NCI-H345 (cell line): ENCODE results near the gene MKNK2.

Experiments used
- DNase-seq: peaks from one replicate; lab custom pipeline; 2025; lab: John Stamatoyannopoulos, UW

MKNK2 gene

GRCh38 chr19:2027361-2027760 lies 23.7 kb downstream of the MKNK2 start:
- no peak for DNase-seq

DNA sequence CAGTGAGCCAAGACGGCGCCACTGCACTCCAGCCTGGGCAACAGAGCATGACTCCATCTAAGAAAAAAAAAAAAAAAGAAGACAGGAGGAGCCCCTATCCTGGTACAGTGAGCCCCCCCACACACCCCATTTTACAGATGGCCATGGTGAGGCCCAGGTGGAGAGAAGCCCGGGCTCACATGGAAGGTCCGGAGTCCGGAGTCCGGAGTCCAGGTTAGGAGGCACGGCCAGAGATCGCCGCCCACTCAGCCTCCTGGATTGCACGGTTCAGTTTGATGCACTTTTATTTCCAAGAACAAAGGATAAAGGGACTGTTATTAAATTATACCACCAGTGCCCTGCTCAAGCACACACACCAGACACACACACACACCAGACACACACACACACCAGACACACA lies 24.3 kb downstream of the MKNK2 start:
- no peak for DNase-seq

DNA sequence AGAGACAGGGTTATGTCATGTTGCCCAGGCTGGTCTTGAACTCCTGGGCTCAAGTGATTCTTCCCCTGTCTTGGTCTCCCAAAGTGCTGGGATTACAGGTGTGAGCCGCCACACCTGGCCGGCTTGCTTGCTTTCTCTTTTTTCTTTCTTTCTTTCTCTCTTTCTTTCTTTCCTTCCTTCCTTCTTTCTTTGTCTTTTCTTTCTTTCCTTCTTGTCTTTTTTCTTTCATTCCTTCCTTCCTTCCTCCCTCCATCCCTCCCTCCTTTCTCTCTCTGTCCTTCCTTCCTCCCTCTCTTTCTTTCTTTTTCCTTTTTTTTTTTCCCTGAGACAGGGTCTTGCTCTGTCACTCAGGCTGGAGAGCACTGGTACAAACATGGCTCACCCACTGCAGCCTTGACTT lies 28.8 kb downstream of the MKNK2 start:
- DNase-seq: no peak

GRCh38 chr19:2021453-2022140 lies 29.4 kb downstream of the MKNK2 start:
- DNase-seq: no peak

DNA sequence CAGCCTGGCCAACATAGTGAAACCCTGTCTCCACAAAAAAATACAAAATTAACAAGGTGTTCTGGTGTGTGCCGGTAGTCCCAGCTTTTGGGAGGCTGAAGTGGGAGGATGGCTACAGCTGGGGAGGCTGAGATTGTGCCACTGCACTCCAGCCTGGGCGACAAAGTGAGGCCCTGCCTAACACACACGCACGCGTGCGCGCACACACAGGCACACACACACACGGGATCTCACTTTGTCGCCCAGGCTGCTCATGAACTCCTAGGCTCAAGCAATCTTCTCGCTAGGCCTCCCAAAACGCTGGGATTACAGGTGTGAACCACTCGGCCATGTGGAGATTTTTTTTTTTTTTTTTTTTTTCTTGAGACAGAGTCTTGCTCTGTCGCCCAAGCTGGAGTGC lies 32.3 kb downstream of the MKNK2 start:
- no peak for DNase-seq

GRCh38 chr19:2016041-2016807 lies 34.8 kb downstream of the MKNK2 start:
- DNase-seq: peak; percentile 78

GRCh38 chr19:2015608-2015950 lies 35.5 kb downstream of the MKNK2 start, which contains the start of gene BTBD2:
Gene BTBD2 (minus strand): TSS chr19:2015714. CDS start chr19:2015703, 11 bp downstream.
- DNase-seq: peak; percentile 73

DNA sequence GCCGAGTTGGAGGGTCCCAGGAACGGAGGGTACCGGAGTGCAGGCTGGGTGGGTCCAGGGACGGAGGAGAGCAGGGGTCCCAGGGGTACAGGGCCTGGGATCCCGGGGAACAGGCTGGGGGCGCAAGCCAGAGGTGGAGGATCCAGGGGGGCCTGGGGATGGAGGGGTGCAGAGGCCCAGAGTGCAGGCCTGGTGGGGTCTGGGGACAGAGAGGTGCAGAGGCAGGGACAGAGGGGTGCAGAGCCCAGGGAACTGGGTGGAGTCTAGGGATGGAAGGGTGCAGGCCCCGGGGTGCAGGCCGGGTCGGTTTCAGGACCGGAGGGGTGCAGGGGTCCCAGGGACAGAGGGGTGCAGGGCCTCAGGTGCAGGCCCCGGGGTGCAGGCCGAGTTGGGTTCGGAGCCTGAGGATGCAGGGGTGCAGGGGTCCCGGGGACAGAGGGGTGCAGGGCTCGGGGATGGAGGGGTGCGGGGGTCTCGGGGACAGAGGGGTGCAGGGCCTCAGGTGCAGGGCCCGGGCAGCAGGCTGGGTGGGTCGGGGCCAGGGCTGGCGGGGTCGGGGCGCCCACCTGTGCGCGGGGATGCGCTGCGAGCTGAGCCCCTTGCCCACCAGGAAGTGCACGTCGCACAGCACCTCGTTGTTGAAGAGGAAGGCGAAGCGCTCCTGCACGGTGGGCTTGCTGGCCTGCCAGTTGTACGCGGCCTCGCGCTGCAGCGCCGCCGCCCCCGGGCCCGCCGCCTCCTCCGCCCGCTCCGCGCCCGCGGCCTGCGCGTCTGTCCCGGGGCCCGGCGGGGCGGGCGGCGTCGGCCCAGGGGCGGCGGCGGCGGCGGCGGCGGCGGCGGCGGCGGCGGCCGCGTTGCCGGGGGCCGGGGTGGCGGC lies 36.1 kb downstream of the MKNK2 start:
- DNase-seq: no peak

DNA sequence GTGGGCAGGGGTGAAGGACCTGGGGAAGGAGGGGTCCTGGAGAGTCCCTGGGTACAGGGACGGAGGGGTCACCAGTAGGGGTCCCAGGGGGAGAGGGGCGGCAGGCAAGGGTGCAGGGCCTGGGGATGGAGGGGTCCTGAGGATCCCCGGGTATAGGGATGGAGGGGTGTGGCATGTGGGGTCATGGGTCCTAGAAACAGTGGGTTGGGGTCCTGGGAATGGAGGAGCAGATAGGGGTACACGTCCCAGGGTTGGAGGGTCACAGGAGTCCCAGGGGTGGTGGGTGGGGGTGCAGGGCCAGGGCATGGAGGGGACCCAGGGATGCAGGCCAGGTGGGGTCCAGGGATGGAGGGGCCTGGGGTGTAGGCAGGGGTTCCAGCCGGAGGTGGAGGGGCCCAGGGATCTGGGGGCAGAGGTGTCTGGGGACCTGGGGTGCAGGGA lies 36.9 kb downstream of the MKNK2 start:
- DNase-seq: no peak

GRCh38 chr19:2013683-2013961 lies 37.4 kb downstream of the MKNK2 start:
- DNase-seq: no peak

DNA sequence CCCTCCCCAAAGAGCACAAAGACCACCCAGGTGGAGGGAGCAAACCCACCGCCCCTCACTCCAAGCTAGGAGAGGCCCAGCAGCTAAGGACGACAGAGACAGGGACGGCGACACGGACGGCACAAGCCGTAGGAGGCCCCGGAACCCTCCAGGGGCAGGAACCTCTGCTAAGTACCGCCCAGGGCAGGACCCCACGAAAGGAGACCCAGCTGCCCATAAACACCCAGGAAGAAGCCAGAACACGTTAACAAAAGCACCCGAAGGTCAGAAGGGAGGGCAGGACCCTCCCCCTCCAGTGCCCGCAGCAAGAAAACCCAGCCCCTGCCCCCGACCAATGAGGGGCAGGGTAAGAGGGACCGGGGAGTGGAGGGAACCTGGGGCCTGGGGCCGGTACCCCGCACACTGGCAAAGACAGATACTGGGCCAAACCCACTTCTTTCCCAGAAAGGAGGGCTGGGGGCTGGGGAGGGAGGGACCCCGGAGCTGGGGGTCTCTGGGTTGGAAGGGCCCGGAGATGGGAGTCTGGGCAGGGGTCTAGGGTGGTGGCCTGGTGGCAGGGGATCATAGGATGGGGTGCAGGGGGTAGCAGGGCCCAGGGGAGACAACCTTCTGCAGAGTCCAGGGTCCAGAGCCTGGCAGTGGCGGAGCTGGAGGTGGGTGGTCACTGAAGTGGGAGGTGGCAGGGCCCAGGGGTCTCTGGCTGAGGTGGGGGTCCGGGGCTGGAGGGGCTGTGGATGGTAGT lies 37.9 kb downstream of the MKNK2 start:
- DNase-seq: no peak

GRCh38 chr19:2011169-2011568 lies 39.9 kb downstream of the MKNK2 start:
- DNase-seq: no peak

DNA sequence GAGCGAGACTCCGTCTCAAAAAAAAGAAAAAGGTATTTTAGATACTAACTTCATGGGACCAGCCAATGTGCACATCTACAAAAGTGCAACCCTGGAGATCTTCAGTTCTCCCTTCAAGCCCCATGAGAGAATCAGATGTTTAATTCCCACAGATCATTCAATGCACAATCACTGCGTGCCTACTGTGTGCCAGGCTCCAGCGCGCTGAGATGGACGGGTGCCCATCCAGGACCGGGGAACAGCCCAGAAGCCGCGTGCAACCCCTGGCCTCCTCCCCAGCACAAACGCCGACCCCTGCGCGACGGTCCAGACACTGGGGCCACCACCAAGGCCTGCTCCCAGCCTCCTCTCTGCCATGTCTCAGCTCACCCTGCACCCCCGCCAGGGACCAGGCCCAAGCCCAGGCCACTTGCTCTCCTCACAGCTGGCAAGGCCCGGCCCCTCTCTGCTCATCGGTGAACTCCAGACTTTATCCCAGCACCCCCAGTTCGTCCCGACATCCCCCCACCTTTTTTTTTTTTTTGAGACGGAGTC lies 40.8 kb downstream of the MKNK2 start:
- no peak for DNase-seq

DNA sequence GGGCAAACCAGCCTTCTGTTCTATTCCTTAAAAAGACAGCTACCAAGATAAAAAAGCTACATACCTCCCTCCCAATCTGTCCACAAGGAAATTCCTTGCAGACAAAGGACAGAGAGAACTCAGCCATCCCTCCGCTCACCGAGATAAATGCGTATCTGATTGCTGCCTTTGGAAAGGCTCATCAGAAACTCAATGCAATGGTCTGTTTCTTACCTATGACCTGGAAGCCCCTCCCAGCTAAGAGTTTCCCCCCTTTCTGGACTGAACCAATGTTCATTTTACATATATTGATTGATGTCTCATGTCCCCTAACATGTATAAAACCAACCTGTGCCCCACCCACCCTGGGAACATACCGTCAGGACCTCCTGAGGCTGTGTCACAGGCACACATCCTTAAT lies 47.2 kb downstream of the MKNK2 start:
- DNase-seq: no peak

- DNase-seq: no peak
Observed at GRCh38 chr19:1999856-2000515, 51.1 kb downstream of the MKNK2 start.

DNA sequence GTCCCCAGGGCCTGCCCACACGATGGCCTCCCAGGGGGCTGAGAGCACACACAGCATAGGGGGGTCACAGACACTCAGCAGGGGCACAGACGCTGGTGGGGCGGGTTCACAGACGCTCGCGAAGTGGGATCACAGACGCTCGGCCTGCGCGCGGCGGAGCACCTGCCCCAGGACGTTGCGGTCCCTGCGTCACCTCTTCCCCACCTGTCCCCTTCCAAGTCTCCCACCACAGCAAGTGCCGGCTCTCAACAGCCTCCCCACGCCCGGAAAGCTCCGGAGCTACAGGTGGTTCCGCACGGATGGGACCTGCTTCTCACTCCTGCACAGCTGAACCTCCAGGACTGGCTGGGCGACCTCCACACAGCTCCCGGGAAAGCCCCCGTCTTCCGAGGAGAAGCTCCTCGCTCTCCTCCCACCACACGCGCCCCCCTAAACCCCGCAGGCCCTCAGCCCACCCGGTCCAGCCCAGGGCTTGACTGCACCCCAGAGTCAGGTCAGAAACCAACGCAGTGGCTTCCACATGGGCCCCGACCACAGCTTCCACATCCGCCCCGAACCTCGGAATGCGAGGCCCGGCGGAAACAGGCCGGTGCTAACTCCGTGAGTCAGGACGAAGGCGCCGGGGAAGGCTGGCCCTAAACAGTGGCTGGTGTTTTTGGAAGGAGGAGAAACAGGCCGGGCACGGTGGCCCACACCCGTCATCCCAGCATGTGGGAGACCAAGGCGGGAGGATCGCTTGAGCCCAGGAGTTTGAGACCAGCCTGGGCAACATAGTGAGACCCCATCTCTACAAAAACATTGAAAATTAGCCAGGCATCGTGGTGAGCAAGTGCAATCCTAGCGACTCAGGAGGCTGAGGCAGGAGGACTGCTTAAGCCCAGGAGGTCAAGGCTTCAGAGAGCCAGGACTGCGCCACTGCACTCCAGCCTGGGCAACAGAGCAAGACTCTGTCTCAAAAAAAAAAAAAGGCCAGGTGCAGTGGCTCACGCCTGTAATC lies 52.0 kb downstream of the MKNK2 start:
- DNase-seq: no peak

- no peak for DNase-seq
Observed at GRCh38 chr19:1997353-1998233, 53.5 kb downstream of the MKNK2 start.

DNA sequence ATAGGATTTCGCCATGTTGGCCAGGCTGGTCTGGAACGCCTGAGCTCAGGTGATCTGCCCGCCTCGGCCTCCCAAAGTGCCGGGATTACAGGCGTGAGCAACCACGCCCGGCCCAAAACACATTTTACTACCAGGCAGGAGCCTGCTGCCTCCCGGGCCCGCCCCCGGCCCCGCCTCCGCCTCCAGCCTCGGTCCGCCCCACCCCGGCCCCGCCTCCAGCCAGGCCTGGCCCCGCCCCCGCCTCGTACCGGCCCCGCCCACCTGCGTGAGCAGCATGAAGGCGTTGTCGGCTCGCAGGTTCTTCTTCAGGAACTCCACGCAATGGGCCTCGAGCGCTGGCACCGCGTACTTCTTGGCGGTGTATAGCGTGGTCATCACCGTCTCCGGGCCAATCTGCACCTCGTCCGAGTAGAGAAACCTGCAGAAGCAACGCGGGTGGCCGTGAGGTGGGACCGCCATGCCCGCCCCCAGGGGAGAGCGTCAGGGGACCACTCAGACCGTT lies 58.2 kb downstream of the MKNK2 start:
- DNase-seq: no peak
